ENCODE results near the gene PLXNA3. TPM values are rescaled to one million over a fixed set of nuclear protein-coding genes. Genes with fewer than 3 reads are reported as not detected.

Gene PLXNA3
- total and polyA plus RNA-seq, 10 of the 15 experiments (the other 5 are each of a cell fraction or from before 2014, with no cell fraction given), result 0.26 to 26.8 (median 3.4) TPM

DNA sequence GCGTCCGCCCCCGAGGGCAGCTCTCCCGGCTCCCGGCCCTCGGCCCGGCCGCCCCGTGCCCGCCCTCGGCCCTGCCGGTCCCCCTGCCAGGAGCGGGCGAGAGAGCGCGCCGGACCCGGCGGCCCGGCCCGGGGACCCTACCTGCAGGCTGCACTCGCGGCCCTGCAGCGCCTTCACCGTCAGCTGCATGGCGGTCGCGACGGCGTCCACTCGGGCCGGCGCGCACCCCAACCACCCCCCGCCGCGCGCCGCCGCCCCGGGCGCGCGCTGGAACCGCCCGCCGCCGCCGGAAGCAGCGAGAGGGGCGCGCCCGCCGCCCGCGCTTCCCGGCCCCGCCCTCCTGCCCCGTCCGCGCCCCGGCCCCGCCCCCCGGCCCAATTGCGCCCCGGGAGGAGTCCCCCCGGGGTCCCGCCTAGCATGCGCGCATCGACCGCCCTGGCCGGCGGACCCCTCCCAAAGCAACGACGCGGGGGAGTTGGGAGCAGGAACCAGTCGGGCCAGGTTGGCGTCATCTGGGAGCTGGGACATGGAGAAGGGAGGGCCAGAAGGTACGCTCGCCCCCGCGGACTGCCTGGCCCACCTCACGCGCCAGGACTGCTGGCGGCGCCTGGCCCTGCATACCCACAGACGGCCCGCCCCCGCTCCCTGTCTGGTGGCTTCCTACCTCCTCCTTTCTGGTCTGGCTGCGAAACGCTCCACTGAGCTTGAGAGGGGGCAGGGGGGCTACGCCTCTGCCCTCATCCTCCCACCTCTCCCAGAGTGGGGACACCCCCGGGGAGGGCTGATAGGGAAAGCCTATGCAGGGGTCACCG is 28.5 kb downstream of the PLXNA3 start, which contains the start of gene UBL4A (continued):
- TF ChIP-seq PRDM15 (CRISPR knock-in tag; IDR thresholded peaks at IDR 0.05), result no peak
- no peak for TF ChIP-seq PML (IDR thresholded peaks at IDR 0.05; ENCODE audit: low read length)
- TF ChIP-seq LARP7 (IDR thresholded peaks at IDR 0.05), result peak; percentile 64; the same call in 1 of the 2 replicates
- TF ChIP-seq IKZF1 (conservative IDR thresholded peaks at IDR 0.05), result 0 out of 2 replicates have a peak, but pooled peaks have one; percentile 11
- TF ChIP-seq, protein P1, sequence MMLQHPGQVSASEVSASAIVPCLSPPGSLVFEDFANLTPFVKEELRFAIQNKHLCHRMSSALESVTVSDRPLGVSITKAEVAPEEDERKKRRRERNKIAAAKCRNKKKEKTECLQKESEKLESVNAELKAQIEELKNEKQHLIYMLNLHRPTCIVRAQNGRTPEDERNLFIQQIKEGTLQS (IDR thresholded peaks at IDR 0.05; ENCODE audit: borderline replicate concordance, extremely low read depth, low read depth, low read length), result no peak
- no peak for TF ChIP-seq EED (IDR thresholded peaks at IDR 0.05; ENCODE audit: low read depth)
- TF ChIP-seq POLR2A (IDR thresholded peaks at IDR 0.05; ENCODE audit: low read depth, low read length), result peak; percentile 66
- no peak for TF ChIP-seq ELK1 (IDR thresholded peaks at IDR 0.05; ENCODE audit: low read depth, low read length)
- no peak for TF ChIP-seq ETV6 (conservative IDR thresholded peaks at IDR 0.05 in 1 of 2, IDR thresholded peaks at IDR 0.05 in 1 of 2; ENCODE audit: borderline replicate concordance in 1 of 2, low read depth in 1 of 2)
- TF ChIP-seq STAT3 (IDR thresholded peaks at IDR 0.05; ENCODE audit: low read depth, low read length), result no peak
- TF ChIP-seq ATF7 (IDR thresholded peaks at IDR 0.05; ENCODE audit: low read depth), result 0 out of 2 replicates have a peak, but pooled peaks have one; percentile 13
- TF ChIP-seq PAX5 (IDR thresholded peaks at IDR 0.05; ENCODE audit: borderline replicate concordance, low read depth, low read length), result 0 out of 2 replicates have a peak, but pooled peaks have one; percentile 16
- TF ChIP-seq SUZ12 (IDR thresholded peaks at IDR 0.05; ENCODE audit: unreplicated experiment), result no peak
- TF ChIP-seq MLLT1 (IDR thresholded peaks at IDR 0.05), result no peak
- TF ChIP-seq HCFC1 (IDR thresholded peaks at IDR 0.05; ENCODE audit: low read length), result no peak
- no peak for TF ChIP-seq YBX1 (IDR thresholded peaks at IDR 0.05)
- TF ChIP-seq CBX3 (IDR thresholded peaks at IDR 0.05; ENCODE audit: borderline replicate concordance, low read depth), result no peak
- no peak for TF ChIP-seq TCF3 (IDR thresholded peaks at IDR 0.05; ENCODE audit: borderline replicate concordance, insufficient read depth, low read depth, low read length)
- TF ChIP-seq EGR1 (IDR thresholded peaks at IDR 0.05; ENCODE audit: borderline replicate concordance in 1 of 2, low read depth in 2 of 2, low read length in 2 of 2), result peak in 1 of 2 experiments; percentile 70; a peak in 2 of 3 replicates
